Esophagus squamous epithelium (tissue), 4 donors: ENCODE results near the gene DNAAF5.

Source experiments
- CTCF ChIP-seq, 6 experiments: fragments of 450-650 bp in 4 of 6; fragments of 200-600 bp in 2 of 6; sonication (generic) in 2 of 6; IDR thresholded peaks; one replicate each; pipeline ENCODE4 v1.5.1; 2016 to 2019; ENCODE audit warnings: antibody characterized with exemption in 6 of 6, mild to moderate bottlenecking in 4 of 6, moderate library complexity in 4 of 6
- POLR2A ChIP-seq, 4 donors: fragments of 450-650 bp; IDR thresholded peaks; one replicate each; pipeline ENCODE4 v1.6.1; 2017; ENCODE audit warnings: antibody characterized with exemption in 4 of 4, mild to moderate bottlenecking in 4 of 4, moderate library complexity in 3 of 4

GRCh38 chr7:734808-735207 lies 8.3 kb downstream of the DNAAF5 start:
- TF ChIP-seq CTCF (IDR thresholded peaks at IDR 0.05) (no peak), POLR2A (IDR thresholded peaks at IDR 0.05) (no peak)
